HEK293 (cell line): ENCODE data around the gene KIFC1.

Source experiments
- HOXA7 ChIP-seq: sonication (generic); formaldehyde crosslinking; IDR thresholded peaks from 2 replicates; pipeline ENCODE4 v1.8.1; 2022; ENCODE audit warnings: missing genetic modification reagents, borderline replicate concordance
- KLF9 ChIP-seq: fragments of 450-650 bp; formaldehyde crosslinking; IDR thresholded peaks from 2 replicates; pipeline ENCODE4 v1.5.1; 2016; ENCODE audit warnings: missing biosample characterization, missing genetic modification characterization, low read depth
- MEIS1 ChIP-seq: sonication (generic); formaldehyde crosslinking; IDR thresholded peaks from 2 replicates; pipeline ENCODE4 v1.8.1; 2022; ENCODE audit warnings: missing genetic modification reagents, mild to moderate bottlenecking, borderline replicate concordance
- MYNN ChIP-seq: fragments of 450-650 bp; formaldehyde crosslinking; IDR thresholded peaks from 2 replicates; pipeline ENCODE4 v1.5.1; 2016; ENCODE audit warnings: missing biosample characterization, missing genetic modification characterization, borderline replicate concordance
- OVOL3 ChIP-seq: fragments of 450-650 bp; formaldehyde crosslinking; IDR thresholded peaks from 2 replicates; pipeline ENCODE4 v1.5.1; 2016; ENCODE audit warnings: missing biosample characterization, missing genetic modification characterization
- PRDM6 ChIP-seq: fragments of 450-650 bp; formaldehyde crosslinking; IDR thresholded peaks from 2 replicates; pipeline ENCODE4 v1.5.1; 2017; ENCODE audit warnings: missing biosample characterization, missing genetic modification characterization
- SALL2 ChIP-seq: fragments of 450-650 bp; formaldehyde crosslinking; IDR thresholded peaks from 2 replicates; pipeline ENCODE4 v1.5.0; 2017; ENCODE audit warnings: missing biosample characterization, mild to moderate bottlenecking, missing genetic modification characterization, borderline replicate concordance
- SCRT2 ChIP-seq: fragments of 450-650 bp; formaldehyde crosslinking; IDR thresholded peaks from 2 replicates; pipeline ENCODE4 v1.5.1; 2016; ENCODE audit warnings: missing biosample characterization, missing genetic modification characterization
- YY1 ChIP-seq: fragments of 450-650 bp; formaldehyde crosslinking; IDR thresholded peaks from 2 replicates; pipeline ENCODE4 v1.5.1; 2018; ENCODE audit warnings: missing biosample characterization, missing genetic modification characterization
- ZBTB6 ChIP-seq: fragments of 450-650 bp; formaldehyde crosslinking; IDR thresholded peaks from 2 replicates; pipeline ENCODE4 v1.5.1; 2017; ENCODE audit warnings: missing biosample characterization, missing genetic modification characterization
- ZFP41 ChIP-seq: fragments of 450-650 bp; formaldehyde crosslinking; IDR thresholded peaks from 2 replicates; pipeline ENCODE4 v1.5.1; 2016; ENCODE audit warnings: missing biosample characterization, missing genetic modification characterization, borderline replicate concordance
- ZNF138 ChIP-seq: fragments of 450-650 bp; formaldehyde crosslinking; IDR thresholded peaks from 2 replicates; pipeline ENCODE4 v1.5.1; 2016; ENCODE audit warnings: missing biosample characterization, missing genetic modification characterization, borderline replicate concordance
- ZNF146 ChIP-seq: fragments of 450-650 bp; formaldehyde crosslinking; IDR thresholded peaks from 2 replicates; pipeline ENCODE4 v1.5.1; 2016; ENCODE audit warnings: missing biosample characterization, missing genetic modification characterization
- ZNF157 ChIP-seq: fragments of 450-650 bp; formaldehyde crosslinking; IDR thresholded peaks from 2 replicates; pipeline ENCODE4 v1.5.1; 2016; ENCODE audit warnings: missing biosample characterization, missing genetic modification characterization
- ZNF202 ChIP-seq: fragments of 450-650 bp; formaldehyde crosslinking; IDR thresholded peaks from 2 replicates; pipeline ENCODE4 v1.5.1; 2016; ENCODE audit warnings: missing biosample characterization, missing genetic modification characterization, borderline replicate concordance
- ZNF398 ChIP-seq: fragments of 450-650 bp; formaldehyde crosslinking; IDR thresholded peaks from 2 replicates; pipeline ENCODE4 v1.5.1; 2017; ENCODE audit warnings: missing biosample characterization, missing genetic modification characterization
- ZNF473 ChIP-seq: fragments of 450-650 bp; formaldehyde crosslinking; IDR thresholded peaks from 2 replicates; pipeline ENCODE4 v1.5.1; 2017; ENCODE audit warnings: missing biosample characterization, missing genetic modification characterization
- ZNF530 ChIP-seq: fragments of 450-650 bp; formaldehyde crosslinking; IDR thresholded peaks from 2 replicates; pipeline ENCODE4 v1.5.1; 2016; ENCODE audit warnings: low read depth, missing biosample characterization, missing genetic modification characterization
- ZNF549 ChIP-seq: fragments of 450-650 bp; IDR thresholded peaks from 2 replicates; pipeline ENCODE4 v1.5.1; 2018; ENCODE audit warnings: missing biosample characterization, missing genetic modification characterization, mild to moderate bottlenecking, inconsistent platforms, moderate library complexity
- ZNF555 ChIP-seq: fragments of 450-650 bp; formaldehyde crosslinking; conservative IDR thresholded peaks from 2 replicates; pipeline ENCODE4 v1.5.1; 2017; ENCODE audit warnings: missing biosample characterization, mild to moderate bottlenecking, missing genetic modification characterization, inconsistent platforms
- ZNF571 ChIP-seq: fragments of 450-650 bp; formaldehyde crosslinking; IDR thresholded peaks from 2 replicates; pipeline ENCODE4 v1.5.0; 2017; ENCODE audit warnings: missing biosample characterization, missing genetic modification characterization
- ZNF596 ChIP-seq: fragments of 450-650 bp; IDR thresholded peaks from 2 replicates; pipeline ENCODE4 v1.5.0; 2018; ENCODE audit warnings: missing biosample characterization, mild to moderate bottlenecking, missing genetic modification characterization, moderate library complexity
- ZNF629 ChIP-seq: fragments of 450-650 bp; formaldehyde crosslinking; IDR thresholded peaks from 2 replicates; pipeline ENCODE4 v1.5.1; 2017; ENCODE audit warnings: missing biosample characterization, missing genetic modification characterization
- ZNF664 ChIP-seq: fragments of 450-650 bp; formaldehyde crosslinking; IDR thresholded peaks from 2 replicates; pipeline ENCODE4 v1.5.1; 2016; ENCODE audit warnings: missing biosample characterization, missing genetic modification characterization
- ZNF747 ChIP-seq: fragments of 450-650 bp; formaldehyde crosslinking; IDR thresholded peaks from 2 replicates; pipeline ENCODE4 v1.5.1; 2016; ENCODE audit warnings: missing biosample characterization, missing genetic modification characterization
- ZNF843 ChIP-seq: fragments of 450-650 bp; formaldehyde crosslinking; IDR thresholded peaks from 2 replicates; pipeline ENCODE4 v1.5.1; 2016; ENCODE audit warnings: missing biosample characterization, missing genetic modification characterization
- ZSCAN16 ChIP-seq: fragments of 450-650 bp; formaldehyde crosslinking; IDR thresholded peaks from 2 replicates; pipeline ENCODE4 v1.5.1; 2016; ENCODE audit warnings: missing biosample characterization, missing genetic modification characterization
- ZSCAN30 ChIP-seq: fragments of 450-650 bp; IDR thresholded peaks from 2 replicates; pipeline ENCODE4 v1.5.1; 2018; ENCODE audit warnings: missing biosample characterization, mild to moderate bottlenecking, missing genetic modification characterization, moderate library complexity
- TF ChIP-seq, protein P1 (sequence below): fragments of 450-650 bp; formaldehyde crosslinking; IDR thresholded peaks from 2 replicates; pipeline ENCODE4 v1.5.1; 2017; ENCODE audit warnings: missing biosample characterization, missing genetic modification characterization
- TF ChIP-seq, protein P2 (sequence below): fragments of 450-650 bp; formaldehyde crosslinking; IDR thresholded peaks from 2 replicates; pipeline ENCODE4 v1.5.1; 2016; ENCODE audit warnings: missing biosample characterization, missing genetic modification characterization
- TF ChIP-seq, protein P3 (sequence below): fragments of 450-650 bp; formaldehyde crosslinking; IDR thresholded peaks from 2 replicates; pipeline ENCODE4 v1.5.1; 2016; ENCODE audit warnings: missing biosample characterization, missing genetic modification characterization

Gene KIFC1

DNA sequence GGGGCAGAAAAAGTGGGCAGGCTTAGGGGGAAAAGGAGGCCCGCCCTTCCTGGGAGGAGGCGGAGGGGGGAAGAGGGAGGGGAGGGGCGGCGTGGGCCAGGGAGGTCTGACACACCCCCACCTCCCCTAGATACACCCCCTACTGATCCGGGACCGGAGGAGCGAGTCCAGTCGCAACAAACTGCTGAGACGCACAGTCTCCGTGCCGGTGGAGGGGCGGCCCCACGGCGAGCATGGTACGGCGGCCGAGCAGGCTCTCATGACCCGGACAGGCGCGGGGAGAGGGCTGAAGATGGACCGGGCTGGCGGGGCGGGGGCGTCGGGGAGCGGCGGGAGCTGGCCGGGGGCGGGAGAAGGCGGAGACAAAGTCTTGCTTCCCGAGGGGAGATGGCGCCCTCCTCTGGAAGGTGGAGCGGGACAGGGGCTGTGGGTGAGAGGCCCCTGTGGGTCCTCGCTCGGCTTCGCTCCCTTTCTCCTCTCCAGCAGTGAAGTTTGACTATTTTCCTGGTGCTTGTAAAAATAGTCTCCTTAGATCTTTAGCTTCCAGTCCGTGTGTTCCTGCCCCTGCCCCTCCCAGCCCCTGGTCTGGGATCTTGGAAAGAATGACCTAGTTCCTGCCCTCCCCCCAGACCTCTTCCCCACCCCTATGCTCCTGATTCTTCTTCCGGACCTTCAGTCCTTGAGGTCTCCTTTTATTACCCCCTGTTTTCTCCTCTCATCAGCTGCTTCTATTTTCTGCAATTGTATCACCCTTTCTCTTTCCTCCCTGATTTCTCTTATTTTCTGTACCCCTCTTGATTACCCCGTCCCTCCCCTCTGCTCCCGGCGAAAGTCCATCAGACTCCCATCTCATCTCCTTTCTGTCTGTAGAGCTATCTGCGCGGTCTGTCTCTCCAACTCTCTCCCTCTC lies 34.3 kb downstream of the KIFC1 start (continued):
- TF ChIP-seq SCRT2 (tag by site-specific recombination) (no peak), ZFP41 (tag by site-specific recombination) (no peak), OVOL3 (tag by site-specific recombination) (no peak), ZNF747 (tag by site-specific recombination) (no peak), ZNF530 (tag by site-specific recombination) (no peak), ZSCAN16 (tag by site-specific recombination) (no peak), ZNF202 (tag by site-specific recombination) (no peak), ZNF664 (no peak), ZNF138 (tag by site-specific recombination) (no peak), YY1 (tag by site-specific recombination) (no peak), ZSCAN30 (tag by site-specific recombination) (0 out of 2 replicates have a peak, but pooled peaks have one; percentile 42), ZNF473 (no peak), SALL2 (no peak), ZBTB6 (tag by site-specific recombination) (no peak), ZNF555 (tag by site-specific recombination) (no peak), ZNF571 (tag by site-specific recombination) (no peak), PRDM6 (tag by site-specific recombination) (no peak), HOXA7 (CRISPR knock-in tag) (no peak), ZNF157 (tag by site-specific recombination) (no peak), MYNN (tag by site-specific recombination) (no peak), KLF9 (tag by site-specific recombination) (peak; percentile 98), ZNF146 (no peak), ZNF843 (no peak), ZNF596 (tag by site-specific recombination) (0 out of 2 replicates have a peak, but pooled peaks have one; percentile 16), ZNF629 (tag by site-specific recombination) (peak; percentile 57), ZNF549 (tag by site-specific recombination) (no peak), MEIS1 (CRISPR knock-in tag) (no peak), ZNF398 (tag by site-specific recombination) (peak; percentile 88)
- TF ChIP-seq, protein P1, sequence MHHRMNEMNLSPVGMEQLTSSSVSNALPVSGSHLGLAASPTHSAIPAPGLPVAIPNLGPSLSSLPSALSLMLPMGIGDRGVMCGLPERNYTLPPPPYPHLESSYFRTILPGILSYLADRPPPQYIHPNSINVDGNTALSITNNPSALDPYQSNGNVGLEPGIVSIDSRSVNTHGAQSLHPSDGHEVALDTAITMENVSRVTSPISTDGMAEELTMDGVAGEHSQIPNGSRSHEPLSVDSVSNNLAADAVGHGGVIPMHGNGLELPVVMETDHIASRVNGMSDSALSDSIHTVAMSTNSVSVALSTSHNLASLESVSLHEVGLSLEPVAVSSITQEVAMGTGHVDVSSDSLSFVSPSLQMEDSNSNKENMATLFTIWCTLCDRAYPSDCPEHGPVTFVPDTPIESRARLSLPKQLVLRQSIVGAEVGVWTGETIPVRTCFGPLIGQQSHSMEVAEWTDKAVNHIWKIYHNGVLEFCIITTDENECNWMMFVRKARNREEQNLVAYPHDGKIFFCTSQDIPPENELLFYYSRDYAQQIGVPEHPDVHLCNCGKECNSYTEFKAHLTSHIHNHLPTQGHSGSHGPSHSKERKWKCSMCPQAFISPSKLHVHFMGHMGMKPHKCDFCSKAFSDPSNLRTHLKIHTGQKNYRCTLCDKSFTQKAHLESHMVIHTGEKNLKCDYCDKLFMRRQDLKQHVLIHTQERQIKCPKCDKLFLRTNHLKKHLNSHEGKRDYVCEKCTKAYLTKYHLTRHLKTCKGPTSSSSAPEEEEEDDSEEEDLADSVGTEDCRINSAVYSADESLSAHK: no peak
- TF ChIP-seq, protein P2, sequence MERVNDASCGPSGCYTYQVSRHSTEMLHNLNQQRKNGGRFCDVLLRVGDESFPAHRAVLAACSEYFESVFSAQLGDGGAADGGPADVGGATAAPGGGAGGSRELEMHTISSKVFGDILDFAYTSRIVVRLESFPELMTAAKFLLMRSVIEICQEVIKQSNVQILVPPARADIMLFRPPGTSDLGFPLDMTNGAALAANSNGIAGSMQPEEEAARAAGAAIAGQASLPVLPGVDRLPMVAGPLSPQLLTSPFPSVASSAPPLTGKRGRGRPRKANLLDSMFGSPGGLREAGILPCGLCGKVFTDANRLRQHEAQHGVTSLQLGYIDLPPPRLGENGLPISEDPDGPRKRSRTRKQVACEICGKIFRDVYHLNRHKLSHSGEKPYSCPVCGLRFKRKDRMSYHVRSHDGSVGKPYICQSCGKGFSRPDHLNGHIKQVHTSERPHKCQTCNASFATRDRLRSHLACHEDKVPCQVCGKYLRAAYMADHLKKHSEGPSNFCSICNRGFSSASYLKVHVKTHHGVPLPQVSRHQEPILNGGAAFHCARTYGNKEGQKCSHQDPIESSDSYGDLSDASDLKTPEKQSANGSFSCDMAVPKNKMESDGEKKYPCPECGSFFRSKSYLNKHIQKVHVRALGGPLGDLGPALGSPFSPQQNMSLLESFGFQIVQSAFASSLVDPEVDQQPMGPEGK (tag by site-specific recombination): peak; percentile 84
- TF ChIP-seq, protein P3, sequence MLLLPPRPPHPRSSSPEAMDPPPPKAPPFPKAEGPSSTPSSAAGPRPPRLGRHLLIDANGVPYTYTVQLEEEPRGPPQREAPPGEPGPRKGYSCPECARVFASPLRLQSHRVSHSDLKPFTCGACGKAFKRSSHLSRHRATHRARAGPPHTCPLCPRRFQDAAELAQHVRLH (tag by site-specific recombination): no peak
